Myocyte (in vitro differentiated cells): Measurements from ENCODE around the gene ST6GALNAC4. TPM values are rescaled to one million over a fixed set of nuclear protein-coding genes. Genes with fewer than 3 reads are reported as not detected.

Experiments
- DNase-seq: peaks from one replicate; pipeline ENCODE4 v3.0.0-alpha.2; 2012; ENCODE audit warnings: low read depth
- total RNA-seq: library from RNA; depleted of rRNA; stranded (reverse); fragments of >200 nt; gene quantifications from 2 replicates; pipeline ENCODE4 v1.2.3, GENCODE V29; 2014

Gene ST6GALNAC4
- total RNA-seq, 1 donor from 2014 or later, result 114 TPM

DNA sequence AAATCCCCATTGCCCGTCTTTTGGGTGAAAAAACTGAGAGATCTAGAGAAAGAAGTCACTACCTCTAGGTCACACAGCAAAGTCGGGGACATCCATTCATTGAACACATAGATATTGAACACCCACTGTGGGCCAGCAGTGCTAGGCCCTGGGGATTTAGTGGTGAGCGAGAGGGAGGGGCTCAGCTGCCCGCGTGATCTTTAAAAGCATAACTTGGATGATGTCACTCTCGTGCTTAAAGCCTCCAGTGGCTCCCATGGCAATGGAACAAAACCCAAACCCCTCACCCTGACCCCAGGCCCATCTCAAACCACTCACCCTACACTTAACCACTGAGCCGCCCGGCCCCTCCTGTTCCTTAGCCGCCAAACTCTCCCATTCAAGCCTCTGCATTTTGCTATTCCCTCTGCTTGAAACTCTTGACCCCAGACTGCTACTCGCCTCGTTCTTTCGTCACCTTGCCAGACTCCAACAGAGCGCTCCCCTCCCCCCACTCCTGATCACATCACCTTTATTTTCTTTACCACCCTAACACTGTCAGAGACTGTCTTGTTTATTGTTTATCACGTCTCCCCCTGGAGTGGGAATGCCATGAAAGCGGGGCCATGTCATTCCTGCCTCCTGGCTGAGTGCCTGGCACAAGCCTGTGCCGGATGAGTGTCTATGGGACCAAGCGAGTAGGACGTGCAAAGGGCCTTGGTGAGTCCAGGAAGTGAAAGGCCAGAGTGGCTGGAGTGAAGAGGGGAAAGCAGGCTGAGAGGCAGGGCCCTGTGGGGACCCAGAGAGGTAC is 14.4 kb upstream of the ST6GALNAC4 start:
- DNase-seq, result peak; percentile 62

DNA sequence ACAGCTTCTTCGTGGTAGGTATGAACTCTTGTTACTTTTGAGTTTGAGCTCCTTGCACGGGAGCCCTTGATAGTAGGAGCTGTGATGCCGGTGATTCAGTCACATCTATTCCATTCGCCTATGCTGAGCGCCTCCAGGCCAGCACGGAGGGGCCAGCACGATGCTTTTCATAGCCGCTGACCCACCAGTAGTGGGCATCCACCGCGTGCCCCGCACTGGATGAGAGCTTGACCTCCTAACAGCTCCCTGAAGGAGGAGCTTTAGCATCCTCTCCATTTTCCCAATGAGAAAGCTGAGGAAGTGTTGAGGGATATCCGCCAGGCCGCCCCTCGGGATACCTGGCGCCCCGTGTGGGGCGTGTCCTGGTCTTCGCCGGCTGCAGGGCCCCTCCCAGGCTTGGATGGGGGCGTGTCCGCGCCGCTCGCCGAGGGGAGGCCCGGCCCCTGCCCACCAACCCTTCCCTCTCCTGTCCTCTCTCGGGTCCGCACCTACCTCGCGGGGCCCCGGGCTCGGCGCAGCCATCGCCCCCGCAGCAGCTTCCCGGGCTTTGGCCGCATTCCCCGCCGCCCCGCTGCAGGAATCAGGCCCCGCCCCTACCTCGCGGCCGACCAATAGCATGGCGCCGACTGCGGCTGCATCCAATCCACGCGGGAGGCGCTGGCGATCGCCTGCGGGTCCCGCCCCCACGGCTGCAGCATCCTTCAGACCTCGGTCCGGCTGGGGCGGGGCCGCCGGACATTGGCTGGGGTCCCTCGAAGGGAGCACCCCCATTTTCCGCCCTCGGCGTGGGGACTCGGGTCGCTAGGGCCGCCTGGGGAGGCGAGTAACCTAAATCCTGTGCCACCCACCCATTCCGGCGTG is 13.6 kb upstream of the ST6GALNAC4 start, which contains the start of gene PIP5KL1:
PIP5KL1 (minus strand) TSS at position 547 of the 861 bp plus-strand sequence; CDS start at position 522, 25 bp downstream.
- DNase-seq, result peak; percentile 87

DNA sequence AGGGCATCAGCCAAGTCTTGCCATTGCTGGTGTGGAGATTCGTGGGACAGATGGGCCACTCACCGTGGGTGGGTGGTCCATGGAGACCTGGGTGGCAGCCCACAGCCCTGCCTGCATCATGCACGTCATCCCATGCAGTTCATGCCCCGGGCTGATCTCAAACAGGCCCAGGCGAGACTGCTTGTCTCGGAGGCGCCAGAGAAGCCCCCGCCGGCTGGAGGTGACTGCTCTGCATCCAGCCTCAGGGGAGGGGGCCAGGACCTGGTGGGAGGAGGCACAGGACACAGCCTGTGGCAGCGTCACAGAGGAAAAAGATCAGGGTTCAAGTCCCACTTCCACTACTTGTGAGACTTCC is 12.8 kb upstream of the ST6GALNAC4 start:
- DNase-seq, result no peak

DNA sequence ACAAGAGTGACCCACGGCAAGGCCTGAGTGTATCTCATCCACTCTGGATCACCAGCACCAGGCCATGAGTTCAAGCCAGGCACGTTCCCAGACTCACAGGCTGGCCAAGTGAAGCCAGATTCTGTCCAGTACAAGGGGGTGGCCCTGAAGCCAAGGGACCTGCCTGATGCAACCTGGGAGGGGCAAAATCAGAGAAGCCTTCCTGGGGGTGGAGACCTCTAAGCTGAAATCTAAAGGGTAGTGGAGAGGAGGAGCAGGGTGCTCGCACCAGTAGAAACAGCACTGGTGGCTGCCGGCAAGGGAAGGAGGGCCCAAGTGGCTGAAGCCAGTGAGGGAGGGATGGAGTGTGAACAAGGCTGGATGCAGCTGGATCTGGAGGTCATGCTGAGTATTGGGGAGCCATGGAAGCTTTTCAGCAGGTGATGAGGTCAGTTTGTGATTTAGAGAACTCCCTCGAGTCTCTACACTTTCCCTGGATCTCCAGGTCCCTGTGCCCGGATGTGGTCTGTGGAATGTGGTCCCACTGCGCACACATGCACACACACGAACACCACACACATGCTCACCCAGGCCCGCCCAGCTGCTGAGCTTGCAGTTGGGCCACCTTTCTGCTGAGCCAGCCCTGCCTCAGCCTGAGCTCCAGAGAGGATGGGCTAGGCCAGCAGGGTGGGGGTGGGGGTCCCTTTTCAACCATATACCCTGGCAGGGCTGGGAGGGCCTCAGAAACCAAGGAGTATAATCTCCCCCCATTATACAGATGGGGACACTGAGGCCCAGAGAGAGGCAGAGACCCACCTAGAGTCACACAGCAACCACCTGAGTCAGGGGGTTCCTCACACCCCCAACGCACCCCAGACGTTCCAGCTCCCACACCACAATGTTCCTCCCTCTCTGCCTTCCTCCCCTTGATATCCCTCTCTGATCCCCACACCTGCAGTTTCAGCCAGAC is 12.1 kb upstream of the ST6GALNAC4 start:
- DNase-seq, result no peak

DNA sequence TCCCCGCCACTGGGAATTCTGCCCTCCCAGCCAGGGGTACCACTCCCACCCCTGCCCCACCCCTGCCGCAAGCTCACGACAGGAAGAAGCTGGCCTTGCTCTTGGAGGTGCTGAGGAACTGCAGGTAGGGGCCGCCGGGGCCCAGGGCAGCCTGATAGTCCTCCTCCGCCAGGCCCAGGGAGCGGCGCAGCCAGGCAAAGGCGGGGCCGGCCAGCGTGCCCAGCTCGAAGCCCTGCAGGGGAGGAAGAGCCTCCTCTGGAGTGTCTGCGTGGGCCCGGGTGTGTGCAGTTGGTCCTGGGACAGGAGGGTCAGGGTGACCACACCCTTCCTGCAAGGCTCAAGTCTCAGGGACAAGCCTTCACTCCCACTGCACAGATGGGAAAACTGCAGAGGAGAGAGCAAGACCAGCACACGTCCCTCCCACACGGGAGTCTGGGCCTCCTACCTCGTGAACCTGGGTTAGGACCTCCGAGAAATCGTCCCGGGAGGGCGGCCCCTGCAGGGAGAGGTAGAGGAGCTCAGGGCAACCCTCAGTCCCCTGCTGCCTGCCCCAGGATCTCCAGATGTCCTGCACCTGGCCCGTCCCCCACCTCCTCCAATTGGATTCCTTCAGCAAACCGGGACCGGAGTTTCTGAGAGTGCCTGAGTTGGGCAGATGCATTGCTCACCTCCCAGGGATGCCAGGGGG is 11.3 kb upstream of the ST6GALNAC4 start:
- no peak for DNase-seq

DNA sequence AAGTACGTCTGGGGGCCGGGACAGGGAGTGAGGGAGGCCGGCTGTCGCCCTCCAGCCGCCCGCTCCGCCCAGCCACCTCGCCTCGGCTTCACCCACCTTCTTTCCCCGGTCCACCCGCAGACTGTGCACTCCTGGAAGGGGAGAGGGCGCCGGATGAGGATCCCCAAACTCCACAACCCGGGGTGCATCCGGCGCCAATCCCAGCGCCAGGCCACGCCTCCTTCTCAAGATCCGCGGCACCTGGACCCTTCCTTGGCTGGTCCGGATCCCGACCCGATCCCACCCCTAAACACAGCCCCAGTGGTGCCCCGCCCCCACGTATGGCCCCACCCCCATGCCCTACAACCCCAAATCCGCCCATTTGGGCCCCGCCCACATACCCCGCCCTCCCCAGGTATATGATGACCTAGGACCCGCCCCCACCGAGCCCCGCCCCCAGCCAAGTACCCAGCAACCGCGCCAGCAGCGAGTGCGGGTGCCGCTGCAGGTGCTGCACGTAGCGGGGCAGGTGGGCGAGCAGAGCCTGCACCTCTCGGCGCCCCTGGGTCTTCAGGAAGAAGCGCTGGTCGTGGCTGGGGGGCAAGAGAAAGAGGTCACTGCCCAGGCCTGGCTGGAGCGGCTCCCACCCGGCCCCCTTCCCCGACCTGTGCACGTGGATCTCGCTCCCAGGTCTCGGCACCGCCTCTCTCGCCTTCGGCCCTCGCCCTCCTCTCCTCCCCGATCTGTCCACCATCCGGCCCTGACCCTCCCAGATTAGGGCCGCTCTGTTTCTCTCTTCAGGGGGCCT is 10.6 kb upstream of the ST6GALNAC4 start:
- DNase-seq, result no peak

DNA sequence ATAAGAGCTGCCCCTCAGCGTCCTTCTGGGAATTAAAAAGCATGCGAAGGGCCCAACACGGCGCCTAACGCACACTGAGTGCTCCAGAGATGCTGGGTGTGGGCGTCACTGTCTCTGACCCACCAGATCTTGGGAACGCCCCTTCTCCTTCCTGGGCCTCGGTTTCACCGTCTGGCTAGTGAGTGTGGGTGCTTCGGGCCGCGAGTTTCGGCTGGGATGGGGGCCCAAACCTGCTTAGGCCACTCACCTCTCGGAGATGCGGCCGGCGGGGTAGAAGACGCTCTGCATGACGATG is 10.0 kb upstream of the ST6GALNAC4 start:
- no peak for DNase-seq

DNA sequence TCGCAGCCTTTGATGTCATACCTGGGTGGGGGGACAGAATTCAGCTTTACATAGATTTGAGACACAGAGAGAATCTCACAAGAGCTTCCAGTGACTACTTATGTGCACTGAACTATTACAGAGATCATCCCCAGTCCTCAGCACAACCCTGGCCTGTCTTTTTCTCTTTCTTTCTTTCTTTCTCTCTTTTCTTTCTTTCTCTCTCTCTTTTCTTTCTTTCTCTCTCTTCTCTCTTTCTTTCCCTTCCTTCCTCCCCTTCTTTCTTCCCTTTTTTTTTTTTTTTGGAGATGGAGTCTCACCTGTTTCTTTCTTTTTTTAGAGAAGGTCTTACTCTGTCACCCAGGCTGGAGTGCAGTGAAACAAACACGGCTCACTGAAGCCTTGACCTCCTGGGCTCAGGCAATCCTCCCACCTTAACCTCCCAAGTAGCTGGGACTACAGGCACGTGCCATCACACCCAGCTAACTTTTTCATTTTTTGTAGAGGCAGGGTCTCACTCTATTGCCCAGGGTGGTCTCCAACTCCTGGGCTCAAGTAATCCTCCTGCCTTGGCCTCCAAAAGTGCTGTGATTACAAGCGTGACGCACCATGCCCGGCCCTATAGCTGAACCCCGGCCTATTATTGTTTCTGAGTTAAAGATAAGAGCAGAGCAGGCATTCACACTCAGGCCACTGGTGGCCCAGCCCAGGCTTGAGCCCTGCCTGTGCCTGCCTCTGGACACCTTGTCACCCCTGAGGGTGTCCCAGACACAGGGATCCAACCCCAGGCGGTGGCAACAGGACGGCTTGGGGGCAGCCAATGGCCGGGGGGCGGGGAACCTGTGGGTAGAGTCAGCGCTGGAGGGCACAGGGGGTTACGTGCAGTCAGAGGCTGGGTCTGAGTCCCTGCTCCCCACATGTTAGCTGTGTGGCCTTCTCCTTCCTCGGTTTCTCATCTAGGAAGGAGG is 9.4 kb upstream of the ST6GALNAC4 start:
- DNase-seq, result no peak

DNA sequence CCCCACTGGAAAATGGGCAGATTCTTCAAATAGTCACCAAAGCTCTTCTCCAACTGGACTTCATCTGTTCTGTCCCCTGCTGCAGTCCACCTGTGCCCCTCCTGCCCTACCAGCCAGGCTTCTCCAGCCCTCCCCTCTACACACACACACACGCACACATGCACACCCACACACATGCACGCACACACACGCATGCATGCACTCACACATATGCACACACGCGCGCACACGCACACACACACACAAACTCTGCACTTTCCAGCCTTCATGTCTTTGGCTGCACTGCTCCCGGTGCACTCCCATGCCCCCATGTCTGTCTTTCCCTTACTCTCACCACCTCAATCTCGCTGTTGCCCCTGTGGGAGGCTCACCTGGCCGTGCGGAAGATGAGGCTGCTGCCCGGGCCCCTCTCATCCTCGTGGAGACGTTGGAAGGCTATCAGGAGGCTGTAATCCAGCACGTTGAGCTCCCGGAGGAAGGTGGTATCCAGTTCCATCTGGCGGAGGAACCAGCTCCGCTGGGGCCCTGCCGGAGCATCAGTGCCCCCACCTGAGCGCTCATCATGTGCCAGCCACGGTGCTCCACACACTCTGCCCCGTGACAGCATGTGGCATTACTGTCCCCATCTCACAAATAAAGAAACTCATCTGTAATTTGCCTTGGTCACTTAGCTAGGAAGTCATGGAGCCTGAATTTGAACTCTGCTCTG is 8.0 kb upstream of the ST6GALNAC4 start:
- DNase-seq, result no peak

DNA sequence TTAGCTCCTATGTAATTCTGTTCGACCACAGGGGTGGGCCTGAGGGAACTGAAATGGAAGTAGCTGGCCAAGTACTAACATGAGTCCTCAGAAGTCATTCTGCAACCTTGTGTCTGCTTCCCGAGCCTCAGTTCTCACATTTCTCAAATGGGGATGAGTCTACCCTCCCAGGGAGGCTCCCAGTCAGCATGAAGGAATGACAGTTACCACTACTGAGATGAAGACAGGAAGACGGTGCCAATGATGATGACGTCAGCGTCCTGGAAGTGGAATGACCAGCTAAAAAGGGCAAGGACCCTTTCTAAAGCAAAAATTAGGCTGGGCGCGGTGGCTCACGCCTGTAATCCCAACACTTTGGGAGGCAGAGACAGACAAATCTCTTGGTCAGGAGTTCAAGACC is 6.9 kb upstream of the ST6GALNAC4 start:
- peak; percentile 78 for DNase-seq

DNA sequence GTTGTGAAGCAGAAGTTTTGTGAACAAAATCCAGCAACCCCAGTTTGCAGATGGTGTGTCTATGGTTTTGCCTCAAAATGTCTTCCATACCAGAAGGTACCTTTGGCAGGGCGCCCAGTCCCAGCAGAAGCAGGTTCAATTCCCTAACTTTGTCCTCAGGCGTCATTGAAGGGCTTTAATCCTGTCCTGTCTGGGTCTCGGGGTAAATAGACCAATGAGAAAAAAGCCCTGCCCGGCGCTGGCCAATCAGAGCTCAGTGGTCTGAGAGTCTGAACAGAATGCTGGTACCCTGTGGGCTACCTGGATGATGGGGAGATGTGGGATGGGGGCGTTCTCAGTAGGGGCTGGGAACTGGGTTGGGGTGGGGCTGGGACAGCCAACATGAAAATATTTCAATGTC is 6.2 kb upstream of the ST6GALNAC4 start:
- no peak for DNase-seq

DNA sequence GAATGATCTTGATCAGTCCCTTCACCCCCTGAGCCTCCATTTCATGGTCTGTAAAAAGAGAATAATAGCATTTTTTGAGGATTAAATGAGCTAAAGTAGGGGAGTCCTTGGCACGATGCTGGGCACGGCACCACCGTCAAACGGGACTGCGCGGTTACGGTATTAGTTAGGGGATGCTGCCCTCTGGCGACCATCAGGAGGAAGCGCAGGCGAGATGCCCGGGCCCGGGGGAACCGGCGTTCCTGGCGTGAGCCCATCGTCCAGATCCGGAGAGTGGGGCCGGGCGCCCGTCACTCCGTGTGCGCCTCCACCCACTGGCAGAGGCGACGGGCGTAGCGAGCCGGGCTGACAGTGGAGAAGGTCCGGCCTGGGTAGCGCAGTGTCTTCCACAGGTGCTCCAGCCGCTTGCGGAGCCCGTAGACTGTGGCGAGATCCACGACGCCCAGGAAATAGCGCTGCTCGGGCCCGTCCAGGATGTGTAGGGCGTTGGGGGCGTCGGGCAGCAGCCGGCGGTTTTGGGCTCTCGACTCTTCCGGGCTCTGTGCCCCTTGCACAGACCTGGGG is 4.8 kb upstream of the ST6GALNAC4 start:
- peak; percentile 52 for DNase-seq

DNA sequence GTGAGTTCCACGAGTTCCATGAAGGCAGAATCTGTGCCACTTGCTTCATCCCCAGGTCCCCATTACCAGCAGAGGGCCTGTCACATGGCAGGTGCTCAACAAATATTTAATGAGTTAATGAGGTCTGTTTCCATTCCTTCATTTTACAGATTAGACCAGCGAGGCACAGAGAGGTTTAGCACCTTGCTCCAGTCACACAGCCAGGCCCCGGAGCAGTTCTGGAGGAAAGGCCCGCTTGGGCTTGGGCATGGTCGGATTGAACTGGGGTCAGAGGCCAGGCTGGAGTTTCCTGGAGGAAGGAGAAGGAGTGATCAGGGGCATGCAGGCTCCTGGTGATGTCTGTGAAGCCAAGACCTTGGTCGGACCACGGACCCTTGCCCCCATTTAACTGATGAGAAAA is 4.0 kb upstream of the ST6GALNAC4 start:
- no peak for DNase-seq

DNA sequence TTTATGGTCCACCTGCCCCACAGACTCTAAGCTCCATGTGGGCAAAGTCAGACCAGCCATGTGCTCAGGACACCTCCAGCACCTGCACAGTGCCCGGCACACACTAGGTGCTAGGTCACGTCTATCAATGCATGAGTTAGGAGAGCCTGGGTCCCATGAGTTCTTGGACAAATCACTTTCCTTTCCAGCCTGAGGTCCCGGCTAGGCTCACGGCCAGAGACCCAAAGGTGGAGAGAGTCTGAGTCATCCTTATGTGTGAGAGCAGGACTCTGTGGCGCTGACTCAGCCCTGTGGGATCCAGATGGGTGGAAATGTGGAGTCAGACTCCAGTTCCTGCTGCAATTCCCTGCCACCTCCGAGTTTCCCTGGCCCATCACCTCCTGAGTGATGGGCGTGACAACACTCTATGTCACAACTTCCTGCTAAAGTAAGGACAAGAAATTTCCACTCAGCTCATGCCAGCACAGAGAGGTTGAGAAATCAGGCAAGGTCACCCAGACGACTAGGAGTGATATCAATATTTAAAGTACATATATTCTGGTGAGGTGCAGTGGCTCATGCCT is 2.5 kb upstream of the ST6GALNAC4 start:
- peak; percentile 94 for DNase-seq

DNA sequence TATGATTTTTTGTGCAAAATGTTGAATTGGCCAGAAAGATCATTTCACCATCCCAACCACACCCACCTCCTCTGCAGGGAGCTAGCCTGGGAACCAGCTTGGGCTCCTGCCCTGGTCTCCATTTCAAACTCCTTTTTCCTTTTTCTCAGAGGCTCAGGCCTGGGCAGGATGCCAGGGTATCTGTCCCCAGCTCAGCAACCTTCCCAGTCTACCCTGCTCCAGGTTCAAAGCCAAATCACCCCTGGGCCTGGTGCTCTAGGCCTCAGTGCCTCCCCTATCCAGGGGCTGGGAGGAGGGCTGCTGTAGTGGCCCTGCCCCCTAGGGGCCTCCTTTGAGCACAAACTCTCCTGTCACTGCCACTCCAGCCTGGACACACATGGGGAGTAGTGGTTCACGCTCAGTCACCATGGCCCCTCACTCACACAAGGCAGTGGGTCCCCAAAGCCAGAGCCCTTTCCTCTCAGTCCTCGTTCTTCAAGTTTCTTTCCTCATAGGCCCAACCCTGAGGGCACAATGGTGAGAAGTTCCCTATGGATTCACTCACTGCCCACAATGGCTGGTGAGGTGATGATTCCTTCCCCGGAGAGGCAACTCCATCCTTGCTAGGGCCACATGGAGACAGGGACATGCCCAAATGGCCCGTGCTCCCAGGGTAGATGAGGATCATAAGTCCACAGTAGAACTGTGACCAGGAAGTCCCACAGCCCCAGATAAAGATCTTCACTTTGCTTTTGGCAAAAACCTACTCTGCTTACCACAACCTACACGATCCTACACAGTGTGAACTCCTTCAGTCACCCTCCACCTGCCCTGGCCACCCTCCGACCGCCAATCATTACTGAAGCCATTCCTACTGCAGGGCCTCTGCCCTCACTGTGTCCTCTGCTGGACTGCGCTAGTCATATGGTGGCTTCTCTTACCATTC is 1.6 kb upstream of the ST6GALNAC4 start:
- no peak for DNase-seq

DNA sequence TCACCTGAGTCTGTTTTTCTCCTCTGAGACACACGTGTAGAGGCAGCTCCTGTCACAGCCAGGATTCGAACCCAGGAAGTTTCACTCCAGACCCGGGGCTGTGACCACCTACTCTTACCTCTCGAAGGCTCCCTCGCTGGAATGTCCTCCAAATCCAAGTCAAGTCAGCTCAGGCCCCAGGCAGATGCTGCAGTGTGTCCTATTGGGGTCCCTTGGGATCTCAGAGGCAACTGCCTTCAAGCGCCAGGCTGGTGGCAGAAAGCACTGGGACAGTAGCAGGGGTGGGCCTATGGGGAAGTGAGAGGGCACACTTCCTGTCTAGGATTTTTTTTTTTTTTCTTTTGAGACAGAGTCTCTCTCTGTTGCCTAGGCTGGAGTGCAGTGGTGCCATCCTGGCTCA is 762 bp upstream of the ST6GALNAC4 start:
- no peak for DNase-seq
